DND-41 (cell line): ENCODE results near the gene IKBKE.

Experiments
- CTCF ChIP-seq: IDR thresholded peaks from 2 replicates; pipeline ENCODE4 v1.5.1; 2012; ENCODE audit warnings: borderline replicate concordance, low read length, moderate library complexity, mild to moderate bottlenecking; ENCODE audit not compliant: poor library complexity, severe bottlenecking; ENCODE audit errors: extremely low read depth
- EZH2 ChIP-seq: IDR thresholded peaks from 3 replicates; pipeline ENCODE4 v1.6.1; 2012; ENCODE audit warnings: borderline replicate concordance, low read depth, mild to moderate bottlenecking, moderate library complexity, low read length, inconsistent platforms; ENCODE audit not compliant: severe bottlenecking

GRCh38 chr1:206463911-206464310, 6.4 kb upstream of the IKBKE start:
- no peak for TF ChIP-seq CTCF
- no peak for TF ChIP-seq EZH2
